GM21526 (cell line): ENCODE measurements around the gene SNTB2.
"Not testable (repeated sequence)": the region's sequence is repeated elsewhere in the genome, so short reads cannot be mapped to it uniquely, and the experiment has no call there.

Source experiments
- ATAC-seq: cut with Tn5 transposase; IDR thresholded peaks from one replicate; pipeline ENCODE4 v1.9.1; 2021; ENCODE audit warnings: moderate library complexity; ENCODE audit not compliant: unreplicated experiment, low FRiP score

SNTB2 gene

GRCh38 chr16:69276148-69277115 is 89.5 kb downstream of the SNTB2 start:
- no peak for ATAC-seq

- no peak for ATAC-seq
These were observed 90.4 kb downstream of the SNTB2 start for GRCh38 chr16:69277413-69277812.

GRCh38 chr16:69283851-69284250 is 96.9 kb downstream of the SNTB2 start:
- ATAC-seq = no peak

- ATAC-seq = no peak
These were observed 98.3 kb downstream of the SNTB2 start for GRCh38 chr16:69285240-69285639.

GRCh38 chr16:69286941-69287713 is 100.2 kb downstream of the SNTB2 start:
- no peak for ATAC-seq

- ATAC-seq = not testable (repeated sequence)
These were observed 104.7 kb downstream of the SNTB2 start for GRCh38 chr16:69291657-69292056.

- ATAC-seq = no peak
These were observed 106.4 kb downstream of the SNTB2 start for GRCh38 chr16:69293401-69293800.

GRCh38 chr16:69294051-69294450 is 107.1 kb downstream of the SNTB2 start:
- no peak for ATAC-seq

GRCh38 chr16:69296771-69297170 is 109.8 kb downstream of the SNTB2 start:
- not testable (repeated sequence) for ATAC-seq

GRCh38 chr16:69298261-69298660 is 111.3 kb downstream of the SNTB2 start:
- ATAC-seq = no peak

- no peak for ATAC-seq
These were observed 114.2 kb downstream of the SNTB2 start for GRCh38 chr16:69301187-69301586.

- ATAC-seq = no peak
These were observed 114.9 kb downstream of the SNTB2 start for GRCh38 chr16:69301861-69302260.

- ATAC-seq = no peak
These were observed 115.3 kb downstream of the SNTB2 start for GRCh38 chr16:69302301-69302700.

- no peak for ATAC-seq
These were observed 119.1 kb downstream of the SNTB2 start for GRCh38 chr16:69306031-69306430.

- ATAC-seq = no peak
These were observed 120.1 kb downstream of the SNTB2 start for GRCh38 chr16:69307091-69307490.

GRCh38 chr16:69307856-69308255 is 120.9 kb downstream of the SNTB2 start:
- ATAC-seq = no peak

GRCh38 chr16:69309316-69309715 is 122.4 kb downstream of the SNTB2 start:
- ATAC-seq = no peak

- ATAC-seq = peak; percentile 90
These were observed 123.9 kb downstream of the SNTB2 start, which contains the start of gene VPS4A for GRCh38 chr16:69310653-69311532. Gene VPS4A, plus strand, starts transcription at chr16:69311350. Its CDS starts 162 bp downstream, at chr16:69311512.

- peak; percentile 39 for ATAC-seq
These were observed 124.8 kb downstream of the SNTB2 start for GRCh38 chr16:69311533-69312387.
